ENCODE data around the gene FERMT3.

GRCh38 chr11:64234647-64235379 lies 28.3 kb downstream of the FERMT3 start:
- TF ChIP-seq BHLHE40 (IDR thresholded peaks at IDR 0.05; ENCODE audit: borderline replicate concordance) = no peak
- TF ChIP-seq FOXA1 (IDR thresholded peaks at IDR 0.05) = no peak
- TF ChIP-seq SUZ12 (IDR thresholded peaks at IDR 0.05) = no peak
- TF ChIP-seq ELF4 (IDR thresholded peaks at IDR 0.05) = no peak
- no peak for TF ChIP-seq SP1 (IDR thresholded peaks at IDR 0.05)
- no peak for TF ChIP-seq FOXK2 (IDR thresholded peaks at IDR 0.05)
- TF ChIP-seq ARNT (IDR thresholded peaks at IDR 0.05) = no peak
- no peak for TF ChIP-seq LEF1 (IDR thresholded peaks at IDR 0.05; ENCODE audit: borderline replicate concordance)
